Islet of Langerhans (tissue), 1 donor: ENCODE data around the gene CABYR.
"Not testable (repeated sequence)": the region's sequence is repeated elsewhere in the genome, so short reads cannot be mapped to it uniquely, and the experiment has no call there.

Source experiments
- FAIRE-seq: peaks from one replicate; lab custom pipeline; 2011; peaks lifted over from hg19 to GRCh38; lab: Jason Lieb, UNC

The CABYR gene

DNA sequence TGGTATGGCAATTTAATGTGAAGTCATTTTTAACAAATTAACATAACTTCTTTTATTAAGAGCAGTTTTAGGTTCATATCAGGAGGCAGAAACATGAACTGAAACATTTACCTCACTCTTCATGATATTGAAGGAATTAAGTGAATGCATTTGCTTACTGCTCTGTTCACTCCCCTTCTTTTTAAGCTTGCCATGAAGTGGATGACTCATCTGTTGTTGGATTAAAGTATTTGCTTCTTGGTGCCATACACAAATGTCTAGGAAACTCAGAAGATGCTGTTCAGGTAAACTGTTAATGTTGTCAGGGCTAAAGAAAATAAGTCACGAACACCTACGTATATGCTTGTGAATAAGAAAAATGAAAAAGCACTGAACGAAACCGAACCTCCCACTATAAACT lies 10.2 kb upstream of the CABYR start:
- no peak for FAIRE-seq

DNA sequence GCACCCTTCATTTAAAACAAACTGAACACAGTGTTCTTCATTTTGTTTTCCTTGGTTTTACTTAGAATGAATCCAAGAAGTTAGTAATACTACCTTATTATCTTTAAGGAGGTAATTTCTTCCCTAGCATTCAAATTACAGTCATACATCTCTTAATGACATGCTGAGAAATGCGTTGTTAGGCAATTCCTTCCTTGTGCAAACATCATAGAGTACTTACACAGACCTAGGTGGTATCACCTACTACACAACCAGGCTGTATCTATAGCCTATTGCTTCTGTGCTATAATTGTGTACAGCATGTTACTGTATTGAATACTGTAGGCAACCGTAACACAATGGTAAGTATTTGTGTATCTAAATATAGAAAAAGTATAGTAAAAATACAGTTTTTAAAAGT lies 8.4 kb upstream of the CABYR start:
- peak; percentile 53 for FAIRE-seq

DNA sequence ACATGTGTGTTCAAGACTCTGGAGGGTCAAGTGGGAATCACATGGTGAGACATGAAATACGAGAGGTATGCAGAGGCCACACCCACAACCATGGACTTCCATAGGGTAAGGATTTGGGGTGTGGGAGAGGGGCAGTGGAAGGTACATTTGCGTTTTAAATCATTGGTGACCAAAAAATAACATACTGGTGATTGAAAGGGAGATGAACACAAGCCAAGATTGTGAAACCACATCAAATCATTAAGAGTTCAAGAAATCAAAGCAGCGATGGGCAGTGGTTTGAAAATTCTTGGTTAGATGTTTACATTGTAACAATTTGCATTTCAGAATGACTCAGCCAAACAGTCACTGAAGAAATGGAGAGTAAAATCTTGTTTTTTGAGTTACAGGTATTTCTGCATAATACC lies 1.9 kb upstream of the CABYR start:
- no peak for FAIRE-seq

DNA sequence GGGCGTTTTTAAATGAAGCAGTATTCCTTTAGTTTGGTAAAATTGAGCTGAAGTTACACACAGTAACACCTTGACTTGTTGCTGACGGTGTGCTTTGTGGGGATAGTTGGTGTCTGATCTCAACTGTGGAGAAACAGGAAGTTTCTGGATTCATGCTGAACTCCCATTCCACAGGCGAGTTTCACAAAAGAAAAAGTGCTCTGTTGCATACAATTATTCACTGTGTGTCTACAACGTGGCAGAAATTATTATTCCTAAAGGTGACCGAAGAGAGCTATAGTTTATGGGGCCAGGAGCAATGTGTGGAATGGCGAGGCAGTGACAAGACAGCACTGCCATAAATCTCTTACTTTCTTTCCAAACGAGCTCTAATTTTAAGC lies 463 bp upstream of the CABYR start:
- no peak for FAIRE-seq

DNA sequence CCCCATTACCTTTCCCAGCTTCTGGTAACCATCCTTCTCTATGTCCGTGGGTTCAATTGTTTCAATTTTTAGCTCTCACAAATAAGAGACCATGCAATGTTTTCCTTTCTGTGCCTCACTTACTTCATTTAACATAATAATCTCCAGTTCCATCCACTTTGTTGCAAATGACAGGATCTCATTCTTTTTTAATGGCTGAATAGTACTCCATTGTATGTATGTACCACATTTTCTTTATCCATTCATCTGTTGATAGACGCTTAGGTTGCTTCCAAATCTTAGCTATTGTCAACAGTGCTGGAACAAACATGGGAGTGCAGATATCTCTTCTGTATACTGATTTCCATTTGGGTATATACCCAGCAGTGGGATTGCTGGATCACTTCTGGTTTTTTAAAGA lies 1.8 kb downstream of the CABYR start:
- FAIRE-seq = no peak

DNA sequence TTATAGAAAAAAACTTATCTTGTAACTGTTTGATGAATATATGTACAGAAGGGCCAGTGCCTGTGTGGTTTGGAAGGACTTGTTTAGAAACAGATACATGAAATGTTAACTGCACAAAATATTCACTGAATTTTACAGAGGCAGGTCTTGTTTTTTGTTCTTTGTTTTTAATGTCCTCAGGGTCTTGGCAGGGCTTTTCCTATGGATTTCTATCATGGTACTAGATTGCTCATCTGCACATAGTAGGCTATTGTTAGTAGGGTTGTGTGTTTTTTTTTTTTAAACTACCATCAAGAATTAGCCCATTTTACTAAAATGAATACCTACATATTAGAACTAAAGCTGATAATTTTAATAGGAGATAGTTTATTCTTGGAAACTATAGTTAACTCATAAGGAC lies 3.5 kb downstream of the CABYR start:
- FAIRE-seq = no peak

DNA sequence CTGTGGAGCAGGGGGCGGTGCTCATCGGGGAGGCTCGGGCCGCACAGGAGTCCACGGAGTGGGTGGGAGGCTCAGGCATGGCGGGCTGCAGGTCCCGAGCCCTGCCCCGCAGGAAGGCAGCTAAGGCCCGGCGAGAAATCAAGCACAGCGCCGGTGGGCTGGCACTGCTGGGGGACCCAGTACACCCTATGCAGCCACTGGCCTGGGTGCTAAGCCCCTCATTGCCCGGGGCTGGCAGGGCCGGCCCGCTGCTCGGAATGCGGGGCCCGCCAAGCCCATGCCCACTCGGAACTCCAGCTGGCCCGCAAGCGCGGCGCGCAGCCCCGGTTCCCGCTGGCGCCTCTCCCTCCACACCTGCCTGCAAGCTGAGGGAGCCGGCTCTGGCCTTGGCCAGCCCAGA lies 10.7 kb downstream of the CABYR start:
- FAIRE-seq = not testable (repeated sequence)

DNA sequence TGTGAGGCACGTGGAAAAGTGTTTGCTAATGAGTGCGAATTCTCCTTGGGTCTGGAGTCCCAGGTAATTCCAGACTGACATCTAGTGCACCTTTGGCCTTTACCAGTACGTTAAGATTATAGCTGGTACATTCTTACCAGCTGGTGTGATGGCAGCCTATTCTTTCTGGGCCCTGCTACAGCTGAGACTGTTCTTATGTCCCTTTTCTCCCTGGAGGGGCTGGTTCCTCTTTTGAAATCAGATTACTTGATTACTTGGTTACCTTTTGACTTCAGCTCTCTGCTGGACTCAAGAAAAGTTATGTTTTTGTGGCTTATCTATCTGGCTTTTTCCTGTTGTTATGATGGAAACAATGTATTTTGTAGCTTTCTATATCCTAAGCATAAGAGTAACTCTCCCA lies 14.5 kb downstream of the CABYR start:
- FAIRE-seq = no peak

DNA sequence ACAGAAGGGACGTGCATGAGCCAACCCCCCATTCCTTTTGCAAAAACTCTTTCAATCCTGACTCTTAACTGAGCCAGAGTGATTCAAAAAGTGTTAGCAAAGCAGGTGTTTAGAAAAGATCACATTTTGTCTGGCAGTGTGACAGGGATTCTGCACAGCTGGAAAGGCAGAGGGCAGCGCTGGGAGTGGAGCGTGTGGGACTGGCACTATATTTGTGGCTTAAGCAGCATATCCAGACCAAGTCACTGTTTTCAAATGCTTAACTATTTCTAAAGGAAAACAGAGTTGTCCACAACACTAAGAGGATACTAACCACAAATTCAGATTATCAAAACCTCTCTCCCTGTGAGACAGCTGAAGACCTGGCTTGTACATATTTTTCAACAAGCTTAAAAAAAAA lies 19.0 kb downstream of the CABYR start:
- FAIRE-seq = no peak

DNA sequence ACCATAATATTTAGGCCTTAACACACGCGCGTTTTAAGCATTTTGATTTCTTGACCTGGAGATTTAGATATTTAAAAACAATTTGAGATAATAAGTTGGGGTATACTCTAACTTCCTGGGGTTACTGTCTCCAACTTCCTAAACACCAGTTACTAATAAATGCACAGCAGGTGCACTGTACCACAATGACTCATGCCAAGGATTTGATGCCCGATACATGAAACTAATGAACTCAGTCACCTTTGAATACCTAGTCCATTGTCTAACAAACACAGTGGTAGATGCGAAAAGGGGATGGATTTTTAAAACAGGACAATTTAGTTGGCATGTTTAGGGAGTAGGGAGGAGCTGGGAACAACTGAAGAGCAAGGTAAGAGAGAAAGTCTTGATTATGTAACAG lies 21.2 kb downstream of the CABYR start:
- FAIRE-seq = no peak

DNA sequence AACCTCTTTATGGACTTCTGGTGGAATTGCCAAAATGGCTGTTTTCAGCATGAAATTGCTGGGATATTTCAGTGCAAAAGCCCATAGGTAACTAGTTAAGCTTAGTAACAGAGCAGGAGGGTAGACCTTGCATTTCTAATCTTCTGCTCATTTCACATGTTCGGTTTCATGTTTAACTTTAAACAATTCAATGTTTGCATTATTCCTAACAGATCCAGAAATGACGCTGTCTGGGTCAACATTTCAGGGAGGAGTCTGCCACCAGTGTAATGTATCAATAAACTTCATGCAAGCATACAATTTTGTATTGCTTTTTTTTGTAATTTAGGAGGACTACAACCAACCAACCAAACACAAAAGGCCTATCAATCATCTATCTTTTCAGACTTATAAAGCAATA lies 22.4 kb downstream of the CABYR start:
- FAIRE-seq = no peak

DNA sequence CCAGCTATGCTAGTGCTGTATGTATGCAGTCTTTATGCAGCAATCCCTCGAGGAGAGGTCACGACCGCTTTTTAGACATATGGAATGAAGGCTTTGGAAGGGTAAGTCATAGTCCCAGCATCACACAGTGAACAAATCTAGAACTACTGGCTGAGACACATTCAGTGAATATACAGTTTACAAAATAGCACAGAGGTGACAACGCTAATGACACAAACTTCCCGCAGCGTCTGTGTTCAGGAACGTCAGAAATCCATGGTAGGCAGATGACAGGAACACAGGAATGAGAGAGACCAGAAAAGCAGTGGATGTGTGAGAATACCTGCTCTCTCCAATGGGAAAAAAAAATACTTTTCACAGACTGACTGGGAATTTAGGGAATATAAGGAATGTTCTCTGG lies 29.6 kb downstream of the CABYR start:
- FAIRE-seq = no peak

DNA sequence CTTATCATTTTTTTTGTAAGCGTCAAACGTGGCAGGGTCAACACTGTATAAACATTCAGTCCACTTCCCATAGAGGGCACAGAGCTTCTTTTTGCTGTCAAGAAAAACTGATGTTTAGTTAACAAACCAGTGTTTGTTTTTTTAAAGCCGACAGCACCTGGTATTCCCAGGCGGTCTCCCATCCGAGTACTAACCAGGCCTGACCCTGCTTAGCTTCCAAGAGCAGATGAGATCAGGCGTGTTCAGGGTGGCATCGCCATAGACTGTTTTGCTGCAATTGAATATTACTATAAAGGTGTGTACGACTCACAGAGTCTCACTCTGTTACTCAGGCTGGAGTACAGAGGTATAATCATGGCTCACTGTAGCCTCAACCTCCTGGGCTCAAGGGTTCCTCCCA lies 31.5 kb downstream of the CABYR start:
- no peak for FAIRE-seq

DNA sequence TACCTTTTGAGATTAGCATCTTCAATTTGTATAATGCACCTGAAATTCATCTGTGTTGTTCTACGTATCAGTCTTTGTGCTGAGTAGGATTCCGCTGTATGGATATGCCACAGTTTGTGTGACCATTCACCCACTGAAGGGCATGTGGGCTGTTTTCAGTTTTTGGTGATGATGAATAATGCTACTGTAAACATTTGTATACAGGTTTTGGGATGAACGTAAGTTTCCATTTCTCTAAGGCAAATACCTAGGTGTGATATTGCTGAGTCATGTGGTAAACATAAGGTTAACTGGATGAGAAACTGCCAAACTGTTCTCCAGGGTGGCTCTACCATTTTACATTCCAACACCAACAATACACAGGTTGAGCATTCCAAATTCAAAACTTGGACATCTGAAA lies 35.1 kb downstream of the CABYR start:
- FAIRE-seq = no peak

DNA sequence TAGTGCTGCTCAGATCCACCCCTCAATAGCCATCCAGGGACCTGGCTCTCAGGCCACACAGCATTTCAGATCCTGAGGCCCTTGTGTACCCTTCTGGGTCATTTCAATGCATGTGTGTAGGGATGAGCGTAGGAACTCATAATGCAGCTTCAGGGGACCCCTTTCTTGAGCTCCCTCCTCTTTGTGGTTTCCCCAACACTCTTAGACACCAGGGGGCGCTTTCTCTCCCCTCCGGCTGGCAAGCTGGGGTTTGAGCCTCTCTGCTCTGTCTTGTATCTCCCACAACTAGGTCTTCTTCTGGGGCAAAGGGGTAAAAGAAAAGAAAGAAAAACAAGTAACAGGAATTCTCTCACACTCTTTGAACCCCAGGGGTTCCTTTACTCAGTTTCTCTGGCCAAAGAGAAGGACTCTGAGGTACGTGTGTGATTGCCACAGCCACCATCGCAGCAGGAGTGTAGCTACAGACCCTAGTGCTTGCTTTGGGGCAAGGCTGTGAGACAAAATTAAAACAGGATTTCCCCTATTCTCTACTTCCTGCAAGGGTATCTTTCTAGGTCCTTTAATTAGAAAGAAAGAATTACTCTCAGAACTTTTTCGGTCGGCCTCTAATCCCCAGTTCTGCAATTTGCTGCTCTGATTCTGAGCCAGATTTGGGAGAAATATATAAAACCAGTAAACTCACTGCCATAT lies 38.0 kb downstream of the CABYR start:
- no peak for FAIRE-seq

DNA sequence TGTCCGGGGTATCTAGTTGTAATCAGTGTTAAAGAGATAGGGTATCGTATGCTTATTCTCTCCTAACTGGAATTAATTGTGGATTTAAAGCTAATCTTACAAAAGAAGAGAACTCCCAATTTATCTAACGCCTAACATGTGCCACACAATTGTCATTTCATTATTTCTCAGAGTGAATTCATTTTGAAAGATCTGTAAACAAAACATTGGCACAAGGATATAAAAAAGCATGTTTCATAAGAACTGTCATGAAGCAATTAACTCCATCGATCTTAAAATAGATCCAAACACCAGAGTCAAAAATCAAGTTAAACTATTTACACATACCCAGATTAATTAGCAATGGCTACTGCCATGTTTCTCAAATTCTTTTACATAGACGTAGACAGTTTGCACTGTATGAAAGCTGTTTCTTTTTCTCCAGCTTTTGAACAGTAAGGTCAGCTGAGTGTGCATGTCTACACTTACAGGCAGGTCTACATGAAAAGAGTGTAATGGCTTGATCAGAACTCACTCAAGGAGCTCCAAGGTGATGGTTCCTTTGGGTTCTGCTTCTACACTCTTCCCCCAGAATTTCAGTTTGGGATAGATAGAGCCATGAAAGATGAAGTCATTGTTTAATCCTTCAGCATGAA lies 38.8 kb downstream of the CABYR start:
- FAIRE-seq = no peak

DNA sequence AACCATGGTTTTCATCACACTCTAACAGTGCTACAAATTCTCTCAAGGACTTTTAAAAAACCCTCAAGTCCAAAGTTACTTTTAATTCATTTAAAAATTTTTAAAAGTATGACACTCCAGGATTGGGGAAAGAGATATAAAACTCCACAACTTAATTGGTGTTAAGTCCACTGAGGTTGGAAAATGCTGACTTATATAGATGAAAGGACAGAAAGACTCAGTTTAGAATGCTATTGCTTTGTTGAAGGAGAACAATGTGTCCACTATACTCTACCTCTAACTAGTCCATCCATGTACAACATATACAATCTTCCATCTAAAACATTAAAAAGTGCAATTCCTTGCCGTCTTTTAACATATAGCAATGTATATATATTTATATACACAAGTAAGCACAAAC lies 41.2 kb downstream of the CABYR start:
- FAIRE-seq = no peak

DNA sequence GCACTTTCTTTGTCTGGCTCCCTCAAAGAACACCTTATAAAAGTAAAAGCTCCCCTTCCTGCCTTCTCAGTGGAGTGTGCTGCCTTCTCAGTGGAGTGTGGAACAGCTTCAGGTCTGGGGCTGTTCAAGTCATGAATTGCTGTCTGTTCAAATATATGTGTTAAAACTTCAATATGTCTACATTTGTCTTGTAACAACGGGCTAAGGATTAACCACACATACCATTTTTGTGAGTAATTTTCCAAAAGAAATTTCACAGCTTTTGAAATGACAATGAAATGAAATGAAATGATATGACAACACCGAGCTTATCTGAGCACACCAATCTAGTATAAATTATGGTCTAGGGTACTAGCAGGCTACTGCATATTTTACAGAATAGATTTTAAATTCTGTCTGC lies 42.9 kb downstream of the CABYR start:
- no peak for FAIRE-seq

DNA sequence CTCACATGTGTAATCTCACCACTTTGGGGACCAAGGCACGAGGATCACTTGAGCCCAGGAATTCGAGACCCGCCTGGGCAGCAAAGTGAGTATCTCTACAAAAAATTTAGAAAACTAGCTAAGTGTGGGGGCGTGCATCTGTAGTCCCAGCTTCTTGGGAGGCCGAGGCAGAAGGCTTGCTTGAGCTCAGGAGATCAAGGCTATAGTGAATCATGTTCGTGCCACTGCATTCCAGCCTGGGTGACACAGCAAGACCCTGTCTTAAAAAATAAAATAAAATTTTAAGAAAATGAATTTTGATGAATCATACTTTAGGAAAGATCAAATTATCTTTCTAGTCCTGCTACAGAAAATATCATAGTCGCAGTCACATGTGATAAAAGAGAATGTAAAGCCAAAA lies 46.9 kb downstream of the CABYR start:
- FAIRE-seq = no peak

DNA sequence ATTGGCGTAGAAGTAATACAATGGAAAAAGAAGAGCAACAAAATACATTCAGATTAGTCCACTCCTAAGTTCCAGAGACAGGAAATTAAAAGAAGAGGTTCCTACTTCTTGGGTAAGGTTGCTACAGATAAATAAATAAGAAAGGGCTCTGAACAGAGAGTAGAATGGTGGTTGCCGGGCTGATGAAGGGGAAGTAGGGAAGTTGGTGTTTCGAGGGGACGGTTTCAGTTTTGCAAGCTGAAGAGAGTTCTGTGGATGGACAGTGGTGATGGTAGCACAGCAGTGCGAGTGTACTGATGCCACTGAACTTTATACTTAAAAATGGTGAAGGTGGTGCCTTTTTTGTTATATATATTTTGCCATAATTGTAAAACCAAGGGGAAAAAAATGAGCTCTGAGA lies 48.2 kb downstream of the CABYR start:
- FAIRE-seq = no peak

DNA sequence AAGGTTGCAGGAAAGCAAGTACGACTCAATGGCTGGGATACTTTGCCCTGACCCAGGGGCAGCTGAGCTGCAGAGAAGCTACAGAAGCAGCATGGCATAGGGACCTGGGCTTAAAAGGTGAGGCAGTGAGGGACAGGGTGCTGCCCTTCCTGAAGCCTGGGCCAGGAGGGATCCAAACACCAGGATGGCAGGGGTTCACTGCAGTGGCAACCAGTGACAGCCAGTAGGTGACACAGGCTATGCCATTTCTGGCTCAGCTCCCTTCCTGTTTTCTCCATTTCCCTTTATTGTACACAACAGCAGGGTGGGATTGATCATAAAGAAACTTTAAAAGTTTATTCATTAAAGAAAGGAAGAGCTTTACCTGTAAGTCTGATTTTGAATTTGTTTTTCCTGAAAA lies 48.8 kb downstream of the CABYR start:
- no peak for FAIRE-seq

DNA sequence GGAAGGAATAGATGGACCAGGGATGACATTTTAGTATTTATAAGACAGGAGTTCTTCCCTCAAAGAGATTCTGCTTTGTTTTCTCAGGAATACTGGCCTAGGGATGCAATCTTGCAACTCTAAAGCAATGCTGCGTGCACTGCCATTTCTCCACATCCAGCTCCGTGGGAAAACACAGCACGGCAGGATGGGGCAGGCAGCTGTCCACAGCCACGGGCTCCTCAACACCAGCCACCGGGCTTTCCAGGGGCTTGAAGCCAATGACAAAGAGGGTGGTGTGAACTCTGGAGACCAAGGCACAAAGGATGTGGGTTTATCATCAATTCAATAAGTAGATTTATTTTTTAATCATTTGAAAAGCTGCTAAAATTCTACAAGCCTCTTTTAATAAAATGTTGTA lies 49.3 kb downstream of the CABYR start:
- FAIRE-seq = no peak

DNA sequence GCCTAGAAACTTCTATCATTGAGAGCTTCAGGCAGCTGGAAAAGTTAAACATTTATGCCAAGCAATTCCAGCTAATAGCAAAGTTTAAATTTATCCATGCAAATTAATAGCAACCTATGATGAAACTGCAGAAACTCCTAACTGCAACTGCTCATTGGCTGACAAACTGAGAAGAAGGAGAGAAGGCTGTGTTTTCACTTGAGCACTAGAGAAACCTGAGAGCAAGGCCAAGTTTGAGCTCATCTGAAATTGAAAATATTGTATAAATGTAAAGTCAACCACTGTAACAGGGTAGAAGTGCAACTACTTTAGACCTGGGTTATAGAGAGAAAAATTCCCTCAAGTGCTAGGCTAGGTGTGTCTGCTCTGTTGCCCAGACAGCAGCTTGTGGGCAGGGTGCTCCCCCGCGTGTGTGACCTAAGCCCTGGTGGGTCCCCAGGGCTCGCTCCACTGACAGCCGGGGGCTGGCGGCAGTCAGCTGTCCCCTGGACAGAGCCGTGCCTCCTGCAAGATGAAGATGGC lies 50.2 kb downstream of the CABYR start:
- no peak for FAIRE-seq

DNA sequence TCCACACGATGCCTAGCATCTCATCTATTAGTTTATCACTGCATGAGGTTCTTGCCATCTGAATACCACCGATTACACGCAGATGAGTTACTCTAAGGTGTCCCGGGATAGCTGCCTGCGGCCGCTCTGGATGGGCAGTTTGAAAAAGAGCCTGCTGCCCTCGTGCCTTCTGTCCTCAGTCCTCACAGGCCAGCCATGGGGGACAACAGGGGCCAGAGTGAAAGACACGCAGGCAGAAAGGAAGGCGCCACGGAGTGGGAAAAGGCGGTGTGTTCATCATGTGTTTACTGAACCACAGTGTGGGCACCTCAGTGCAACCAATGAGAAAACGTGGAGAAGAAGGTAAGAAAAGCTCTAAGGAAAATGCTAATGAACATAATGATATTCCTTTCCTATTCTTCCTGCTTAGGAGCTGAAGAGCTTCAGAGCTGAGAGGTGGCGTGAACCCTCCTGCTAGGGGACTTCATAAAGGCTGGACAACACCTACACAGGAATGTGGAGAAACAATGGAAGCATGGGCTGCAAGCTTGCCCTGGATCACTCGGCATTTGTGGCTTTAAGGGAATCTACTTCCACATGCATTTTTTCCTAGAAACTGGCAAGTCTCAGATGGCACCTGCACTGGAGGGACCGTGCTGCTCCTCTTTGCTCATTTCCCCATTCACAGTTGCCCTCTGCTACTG lies 50.9 kb downstream of the CABYR start:
- FAIRE-seq = no peak
